GM15510 (cell line): Measurements from ENCODE around the gene FRMD4B.

Experiments used
- POLR2A ChIP-seq: IDR thresholded peaks from 3 replicates; pipeline ENCODE4 v1.6.1; 2011; ENCODE audit warnings: borderline replicate concordance; ENCODE audit not compliant: insufficient read length; ENCODE audit errors: extremely low read depth

FRMD4B gene

GRCh38 chr3:69191516-69191915 lies 194.4 kb downstream of the FRMD4B start:
- TF ChIP-seq POLR2A = no peak

GRCh38 chr3:69189487-69189886 lies 196.4 kb downstream of the FRMD4B start:
- no peak for TF ChIP-seq POLR2A

- no peak for TF ChIP-seq POLR2A
Observed at GRCh38 chr3:69186575-69187093, 199.3 kb downstream of the FRMD4B start.

- no peak for TF ChIP-seq POLR2A
Observed at GRCh38 chr3:69182588-69183316, 203.1 kb downstream of the FRMD4B start.

- TF ChIP-seq POLR2A = no peak
Observed at GRCh38 chr3:69181592-69182211, 204.2 kb downstream of the FRMD4B start.

- TF ChIP-seq POLR2A = no peak
Observed at GRCh38 chr3:69180869-69181591, 204.9 kb downstream of the FRMD4B start.

- no peak for TF ChIP-seq POLR2A
Observed at GRCh38 chr3:69179740-69180372, 206.0 kb downstream of the FRMD4B start.

GRCh38 chr3:69178838-69179739 lies 206.8 kb downstream of the FRMD4B start:
- no peak for TF ChIP-seq POLR2A

GRCh38 chr3:69178082-69178481 lies 207.8 kb downstream of the FRMD4B start:
- TF ChIP-seq POLR2A = no peak

GRCh38 chr3:69174871-69175737 lies 210.8 kb downstream of the FRMD4B start:
- TF ChIP-seq POLR2A = no peak

GRCh38 chr3:69174445-69174844 lies 211.4 kb downstream of the FRMD4B start:
- TF ChIP-seq POLR2A = no peak

GRCh38 chr3:69172058-69172457 lies 213.8 kb downstream of the FRMD4B start:
- TF ChIP-seq POLR2A = no peak

- no peak for TF ChIP-seq POLR2A
Observed at GRCh38 chr3:69166446-69166845, 219.4 kb downstream of the FRMD4B start.

GRCh38 chr3:69165744-69166143 lies 220.1 kb downstream of the FRMD4B start:
- no peak for TF ChIP-seq POLR2A

- TF ChIP-seq POLR2A = no peak
Observed at GRCh38 chr3:69164296-69164695, 221.6 kb downstream of the FRMD4B start.
